ENCODE data around the gene SPARC.
"Not testable (repeated sequence)": the region's sequence is repeated elsewhere in the genome, so short reads cannot be mapped to it uniquely, and the experiment has no call there.

SPARC gene

GRCh38 chr5:151686674-151687407 lies at the start of gene SPARC:
Gene SPARC (minus strand): TSS chr5:151686915. CDS start chr5:151676188, 10,727 bp downstream.
- Histone ChIP-seq H3K27ac (peak within 1 kb of the TSS; percentile 15 to 96 (median 87)), H3K4me3 (peak within 1 kb of the TSS; percentile 25 to 52 (median 48))

GRCh38 chr5:151735646-151736045 lies 48.9 kb upstream of the SPARC start:
- H3K27ac ChIP-seq: no peak overlapping the region
- H3K4me3 ChIP-seq: no peak overlapping the region

- H3K27ac ChIP-seq: no peak overlapping the region
- no peak overlapping the region for H3K4me3 ChIP-seq
Observed at GRCh38 chr5:151734064-151734408, 47.3 kb upstream of the SPARC start.

GRCh38 chr5:151733358-151734063 lies 46.8 kb upstream of the SPARC start:
- no peak overlapping the region for H3K27ac ChIP-seq
- H3K4me3 ChIP-seq: no peak overlapping the region

GRCh38 chr5:151730381-151730780 lies 43.7 kb upstream of the SPARC start:
- H3K4me3 ChIP-seq: no peak overlapping the region
- no peak overlapping the region for H3K27ac ChIP-seq

- H3K4me3 ChIP-seq, H3K27ac ChIP-seq: not testable (repeated sequence)
Observed at GRCh38 chr5:151729597-151729996, 42.9 kb upstream of the SPARC start.

GRCh38 chr5:151724360-151724759 lies 37.6 kb upstream of the SPARC start:
- H3K4me3 ChIP-seq: no peak overlapping the region
- H3K27ac ChIP-seq: no peak overlapping the region

GRCh38 chr5:151722546-151722945 lies 35.8 kb upstream of the SPARC start:
- H3K27ac ChIP-seq: no peak overlapping the region
- no peak overlapping the region for H3K4me3 ChIP-seq

- H3K4me3 ChIP-seq: no peak overlapping the region
- H3K27ac ChIP-seq: no peak overlapping the region
Observed at GRCh38 chr5:151721812-151722391, 35.2 kb upstream of the SPARC start.

GRCh38 chr5:151721087-151721646 lies 34.5 kb upstream of the SPARC start:
- Histone ChIP-seq H3K4me3 (no peak overlapping the region), H3K27ac (peak overlapping the region in 2 of 21 experiments; percentile 28 to 42)

GRCh38 chr5:151720215-151720614 lies 33.5 kb upstream of the SPARC start:
- Histone ChIP-seq H3K27ac (no peak overlapping the region), H3K4me3 (no peak overlapping the region)

- Histone ChIP-seq H3K4me3 (no peak overlapping the region), H3K27ac (peak overlapping the region in 11 of 21 experiments; percentile 2 to 75 (median 43))
Observed at GRCh38 chr5:151719228-151720000, 32.7 kb upstream of the SPARC start.

GRCh38 chr5:151718646-151719045 lies 31.9 kb upstream of the SPARC start:
- H3K4me3 ChIP-seq: no peak overlapping the region
- peak overlapping the region in 11 of 21 experiments; percentile 25 to 75 (median 47) for H3K27ac ChIP-seq

- peak overlapping the region in 14 of 21 experiments; percentile 7 to 74 (median 46) for H3K27ac ChIP-seq
Observed at GRCh38 chr5:151718153-151718552, 31.4 kb upstream of the SPARC start.

GRCh38 chr5:151717416-151717815 lies 30.7 kb upstream of the SPARC start:
- H3K4me3 ChIP-seq: no peak overlapping the region
- H3K27ac ChIP-seq: peak overlapping the region in 11 of 21 experiments; percentile 7 to 74 (median 47)

More at GRCh38 chr5:151718153-151718552, 31.4 kb upstream of the SPARC start:
- H3K4me3 ChIP-seq: no peak overlapping the region

GRCh38 chr5:151709109-151709735 lies 22.5 kb upstream of the SPARC start:
- Histone ChIP-seq H3K4me3 (no peak overlapping the region), H3K27ac (no peak overlapping the region)

- Histone ChIP-seq H3K4me3 (no peak overlapping the region), H3K27ac (peak overlapping the region in 2 of 21 experiments; percentile 13 to 66)
Observed at GRCh38 chr5:151708126-151708525, 21.4 kb upstream of the SPARC start.

- peak overlapping the region in 3 of 21 experiments; percentile 0 to 48 (median 13) for H3K27ac ChIP-seq
- no peak overlapping the region for H3K4me3 ChIP-seq
Observed at GRCh38 chr5:151707567-151707966, 20.9 kb upstream of the SPARC start.

GRCh38 chr5:151706906-151707305 lies 20.2 kb upstream of the SPARC start:
- H3K27ac ChIP-seq: peak overlapping the region in 3 of 21 experiments; percentile 0 to 48 (median 13)
- no peak overlapping the region for H3K4me3 ChIP-seq

All from skin epidermis (tissue), 12 donors.